Esophagus (tissue), 2 donors: ENCODE data around the gene COTL1. TPM values are rescaled to one million over a fixed set of nuclear protein-coding genes. Genes with fewer than 3 reads are reported as not detected.

ENCODE experiments used
- H3K27ac ChIP-seq, 2 donors: one replicate each; pipeline ENCODE4 v1.5.1; 2013; ENCODE audit warnings: low read depth in 2 of 2, mild to moderate bottlenecking in 2 of 2, inconsistent platforms in 1 of 2, low read length in 1 of 2, moderate library complexity in 1 of 2
- H3K27me3 ChIP-seq, 2 donors: one replicate each; pipeline ENCODE4 v1.6.1; 2013; ENCODE audit warnings: low read length in 2 of 2, control low read depth in 1 of 2, mild to moderate bottlenecking in 1 of 2; ENCODE audit not compliant: insufficient read depth in 2 of 2, control insufficient read depth in 1 of 2
- H3K36me3 ChIP-seq, 2 donors: one replicate each; pipeline ENCODE4 v1.6.1; 2013; ENCODE audit warnings: low read length in 1 of 2; ENCODE audit not compliant: control insufficient read depth in 2 of 2, insufficient read depth in 2 of 2
- H3K4me1 ChIP-seq, 2 donors: one replicate each; pipeline ENCODE4 v1.6.1; 2013; ENCODE audit warnings: low read length in 1 of 2; ENCODE audit not compliant: control insufficient read depth in 2 of 2, insufficient read depth in 2 of 2
- H3K4me3 ChIP-seq, 2 donors: one replicate each; pipeline ENCODE4 v1.5.1; 2013; ENCODE audit warnings: low read length in 2 of 2, mild to moderate bottlenecking in 2 of 2, low read depth in 1 of 2, moderate library complexity in 1 of 2
- H3K9me3 ChIP-seq, 2 donors: one replicate each; pipeline ENCODE4 v1.6.1; 2013; ENCODE audit warnings: mild to moderate bottlenecking in 2 of 2, low read depth in 1 of 2, low read length in 1 of 2, moderate library complexity in 1 of 2; ENCODE audit not compliant: control insufficient read depth in 2 of 2, insufficient read depth in 1 of 2
- WGBS, 2 donors: extraction: QIAGEN DNeasy Blood & Tissue Kit; methylation state at CpG; one replicate each; pipeline ENCODE4 v1.1.7; 2013; 5-methylcytosine and 5-hydroxymethylcytosine counted together
- polyA plus RNA-seq, 2 donors: library from polyadenylated mRNA; stranded (reverse); fragments of 200-250 nt; gene quantifications; one replicate each; pipeline ENCODE4 v1.2.3, GENCODE V29; 2013
- donor health status: healthy with polysubstance abuse.
- donor health status: Bipolar disorder and iron deficiency.

COTL1 gene
- polyA plus RNA-seq, 2 donors = 7.2 to 16.6 TPM

- no peak overlapping the region for H3K4me3 ChIP-seq
- no peaks in the 10 kb centered on the region for H3K27me3 ChIP-seq
- no peaks in the 10 kb centered on the region for H3K4me1 ChIP-seq
- no peak overlapping the region for H3K27ac ChIP-seq
- no peaks in the 10 kb centered on the region for H3K9me3 ChIP-seq
- H3K36me3 ChIP-seq = no peaks in the 10 kb centered on the region
- 54 to 67% methylated on average over 25 of the region's 25 CpGs for WGBS, 2 donors
These were observed 73.7 kb downstream of the COTL1 start for GRCh38 chr16:84544031-84544773.

DNA sequence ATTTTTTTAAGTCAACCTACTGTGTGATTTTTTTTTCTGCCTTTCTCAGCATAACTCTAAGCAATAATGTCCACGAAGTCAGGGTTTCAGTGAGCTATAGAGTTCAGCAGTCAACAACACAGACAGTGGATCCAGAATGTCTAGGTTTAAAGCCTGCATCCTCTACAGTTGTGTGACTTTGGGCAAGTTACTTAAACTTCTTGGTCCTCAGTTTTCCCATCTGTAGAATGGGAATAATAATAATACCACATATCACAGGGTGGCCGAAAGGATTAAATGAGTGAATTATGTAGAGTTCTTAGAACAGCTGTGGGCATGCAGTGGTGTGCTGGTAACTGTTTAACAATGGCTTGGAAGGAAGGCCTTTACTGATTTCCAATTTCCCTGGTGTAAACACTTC lies 74.6 kb downstream of the COTL1 start:
- Histone ChIP-seq H3K4me3 (no peak overlapping the region), H3K36me3 (no peaks in the 10 kb centered on the region), H3K4me1 (no peaks in the 10 kb centered on the region), H3K9me3 (no peaks in the 10 kb centered on the region), H3K27me3 (no peaks in the 10 kb centered on the region), H3K27ac (no peak overlapping the region)
- 89 to 95% methylated on average over 2 of the region's 2 CpGs for WGBS, 2 donors

- Histone ChIP-seq H3K27ac (no peak overlapping the region), H3K4me3 (no peak overlapping the region), H3K27me3 (no peaks in the 10 kb centered on the region), H3K9me3 (no peaks in the 10 kb centered on the region), H3K36me3 (no peaks in the 10 kb centered on the region), H3K4me1 (no peaks in the 10 kb centered on the region)
- 90 to 91% methylated on average over 7 of the region's 7 CpGs for WGBS, 2 donors
These were observed 75.7 kb downstream of the COTL1 start for GRCh38 chr16:84541999-84542817.

DNA sequence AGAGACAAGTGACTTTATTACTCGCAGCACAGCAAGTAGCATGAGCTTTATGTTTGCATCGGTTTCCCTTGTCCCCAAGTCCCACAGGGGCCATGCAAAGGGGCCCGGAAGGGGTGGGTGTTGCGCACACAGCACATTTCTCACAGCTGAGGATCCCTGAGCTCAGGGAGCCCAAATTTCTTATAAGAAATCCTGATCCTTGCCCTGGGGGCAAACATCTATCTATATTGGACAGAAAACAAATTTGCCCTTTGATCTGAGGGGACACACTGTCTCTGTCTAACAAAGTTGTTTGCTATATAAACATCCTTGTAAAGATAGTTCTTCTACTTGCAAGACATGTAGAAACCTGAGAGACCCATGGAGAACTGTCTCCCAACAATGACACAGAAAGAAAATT lies 77.7 kb downstream of the COTL1 start:
- no peaks in the 10 kb centered on the region for H3K9me3 ChIP-seq
- no peaks in the 10 kb centered on the region for H3K36me3 ChIP-seq
- no peak overlapping the region for H3K27ac ChIP-seq
- H3K4me3 ChIP-seq = no peak overlapping the region
- 87 to 96% methylated on average over 4 of the region's 4 CpGs for WGBS, 2 donors
- H3K27me3 ChIP-seq = no peaks in the 10 kb centered on the region
- no peaks in the 10 kb centered on the region for H3K4me1 ChIP-seq

GRCh38 chr16:84538222-84538840 lies 79.5 kb downstream of the COTL1 start:
- no peak overlapping the region for H3K4me3 ChIP-seq
- H3K27ac ChIP-seq = no peak overlapping the region
- H3K36me3 ChIP-seq = no peaks in the 10 kb centered on the region
- H3K27me3 ChIP-seq = no peaks in the 10 kb centered on the region
- no peaks in the 10 kb centered on the region for H3K4me1 ChIP-seq
- 94 to 95% methylated on average over 6 of the region's 6 CpGs for WGBS, 2 donors
- H3K9me3 ChIP-seq = no peaks in the 10 kb centered on the region

DNA sequence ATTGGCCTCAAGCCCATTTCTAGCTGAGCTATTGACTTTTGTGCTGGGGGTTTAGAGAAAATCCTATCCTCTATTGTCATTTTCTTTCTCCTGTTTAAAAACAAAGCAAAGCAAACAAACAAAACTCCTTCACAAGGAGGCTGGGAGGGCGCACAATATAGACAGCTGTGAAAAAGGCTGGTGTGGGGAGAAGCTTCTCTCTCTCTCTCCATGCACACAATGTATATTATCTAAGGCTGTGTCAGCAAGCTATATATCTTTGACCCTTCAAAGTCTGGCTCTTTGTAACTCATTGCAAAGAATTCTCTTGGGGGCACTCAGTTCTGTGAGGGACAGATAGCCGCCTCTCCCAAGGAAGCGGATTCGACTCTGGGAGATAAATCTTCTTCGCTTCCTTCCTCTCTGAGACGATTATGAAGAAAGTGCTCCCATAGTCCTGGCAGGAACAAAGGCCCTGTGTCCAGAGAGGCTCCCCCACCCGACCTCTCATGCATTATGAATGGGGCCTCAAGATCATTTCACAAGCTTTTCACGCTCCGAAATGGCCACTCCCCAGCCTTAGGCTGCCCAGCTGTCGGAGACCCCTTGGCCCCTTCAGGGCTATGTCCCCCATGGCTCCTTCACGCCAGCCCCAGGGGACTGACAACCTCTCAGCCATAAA lies 80.3 kb downstream of the COTL1 start:
- Histone ChIP-seq H3K9me3 (no peaks in the 10 kb centered on the region), H3K4me1 (peaks cover 0 to 2% of the 10 kb centered on the region in 2 donors), H3K4me3 (no peak overlapping the region), H3K27ac (no peak overlapping the region), H3K27me3 (no peaks in the 10 kb centered on the region), H3K36me3 (no peaks in the 10 kb centered on the region)
- WGBS, 2 donors = 79 to 82% methylated on average over 11 of the region's 11 CpGs

- no peaks in the 10 kb centered on the region for H3K9me3 ChIP-seq
- H3K4me1 ChIP-seq = peaks cover 5 to 8% of the 10 kb centered on the region in 2 donors
- H3K27me3 ChIP-seq = no peaks in the 10 kb centered on the region
- no peak overlapping the region for H3K4me3 ChIP-seq
- WGBS, 2 donors = 83 to 92% methylated on average over 9 of the region's 9 CpGs
- no peaks in the 10 kb centered on the region for H3K36me3 ChIP-seq
- H3K27ac ChIP-seq = no peak overlapping the region
These were observed 82.0 kb downstream of the COTL1 start for GRCh38 chr16:84535851-84536250.

- no peaks in the 10 kb centered on the region for H3K36me3 ChIP-seq
- WGBS, 2 donors = 71 to 77% methylated on average over 6 of the region's 6 CpGs
These were observed 82.5 kb downstream of the COTL1 start for GRCh38 chr16:84535408-84535807.

GRCh38 chr16:84534815-84535214 lies 83.1 kb downstream of the COTL1 start:
- WGBS, 2 donors = 89 to 95% methylated on average over 5 of the region's 5 CpGs
- Histone ChIP-seq H3K9me3 (no peaks in the 10 kb centered on the region), H3K36me3 (no peaks in the 10 kb centered on the region)

More at GRCh38 chr16:84535408-84535807, 82.5 kb downstream of the COTL1 start:
- no peaks in the 10 kb centered on the region for H3K9me3 ChIP-seq
- H3K27ac ChIP-seq = no peak overlapping the region
- H3K27me3 ChIP-seq = no peaks in the 10 kb centered on the region
- peaks cover 5 to 8% of the 10 kb centered on the region in 2 donors for H3K4me1 ChIP-seq
- H3K4me3 ChIP-seq = no peak overlapping the region

More at GRCh38 chr16:84534815-84535214, 83.1 kb downstream of the COTL1 start:
- H3K27ac ChIP-seq = no peak overlapping the region
- peaks cover 5 to 12% of the 10 kb centered on the region in 2 donors for H3K4me1 ChIP-seq
- H3K27me3 ChIP-seq = no peaks in the 10 kb centered on the region
- no peak overlapping the region for H3K4me3 ChIP-seq
